ENCODE data around the gene HNRNPA0. TPM values are rescaled to one million over a fixed set of nuclear protein-coding genes. Genes with fewer than 3 reads are reported as not detected.

Gene HNRNPA0
- total and polyA plus RNA-seq, 2 experiments from 2014 or later, result 15.1 to 39.9 TPM

DNA sequence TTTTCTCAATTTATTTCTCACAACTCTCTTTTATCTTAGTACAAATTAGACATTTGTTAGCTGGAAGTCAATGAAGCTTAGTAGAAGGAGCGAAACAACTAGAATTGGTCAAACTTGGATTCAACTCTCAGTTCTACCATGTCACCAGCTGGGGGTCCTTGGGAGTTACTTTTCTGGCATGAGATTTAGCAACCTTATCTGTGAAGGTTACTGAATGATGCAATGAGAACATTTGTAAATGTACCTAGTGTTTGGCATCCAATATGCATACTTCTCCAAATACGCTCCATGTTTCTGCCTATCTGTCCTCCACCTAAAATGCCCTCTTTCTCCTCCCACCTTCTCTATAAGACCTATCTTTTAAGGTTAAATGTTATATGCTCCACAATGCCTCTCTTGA is 6.3 kb downstream of the HNRNPA0 start:
- ATAC-seq, result no peak
- peaks cover 35% of the 10 kb centered on the region for H3K79me2 ChIP-seq (replicated peaks; ENCODE audit: insufficient read depth)
- DNase-seq (ENCODE audit: low spot score), result no peak
- H3K36me3 ChIP-seq (ENCODE audit: insufficient read depth), result no peaks in the 10 kb centered on the region
- peaks cover 14% of the 10 kb centered on the region for H3K4me1 Mint-ChIP-seq
- no peak overlapping the region for H3K27ac ChIP-seq (ENCODE audit: low read depth)
- H2AFZ ChIP-seq, result no peak overlapping the region
- no peaks in the 10 kb centered on the region for H3K9me2 ChIP-seq (ENCODE audit: insufficient read depth)
- H3K36me3 Mint-ChIP-seq (ENCODE audit: low read depth), result peaks cover 27% of the 10 kb centered on the region
- 0 out of 2 replicates have a peak, but pooled peaks cover 3% of the 10 kb centered on the region for H3F3A ChIP-seq (replicated peaks; ENCODE audit: low read depth)
- H3K4me2 ChIP-seq, result no peak overlapping the region
- TF ChIP-seq CREB1 (CRISPR knock-in tag; IDR thresholded peaks at IDR 0.05; ENCODE audit: low read depth) (no peak), EZH2phosphoT487 (IDR thresholded peaks at IDR 0.05; ENCODE audit: unreplicated experiment) (no peak)
- H3K27me3 Mint-ChIP-seq (ENCODE audit: insufficient read depth, low read depth, poor library complexity), result peaks cover under 1% of the 10 kb centered on the region
- no peaks in the 10 kb centered on the region for H3K27me3 ChIP-seq (ENCODE audit: insufficient read depth)
- H3K27ac Mint-ChIP-seq, result no peak overlapping the region
- H3K4me3 ChIP-seq, result no peak overlapping the region
- H3K4me1 ChIP-seq (ENCODE audit: insufficient read depth), result peaks cover 23% of the 10 kb centered on the region
- H4K20me1 ChIP-seq (replicated peaks; ENCODE audit: insufficient read depth), result peaks cover 37% of the 10 kb centered on the region
- H3K9me3 Mint-ChIP-seq, result no peaks in the 10 kb centered on the region
- H3K4me3 Mint-ChIP-seq, result no peak overlapping the region

DNA sequence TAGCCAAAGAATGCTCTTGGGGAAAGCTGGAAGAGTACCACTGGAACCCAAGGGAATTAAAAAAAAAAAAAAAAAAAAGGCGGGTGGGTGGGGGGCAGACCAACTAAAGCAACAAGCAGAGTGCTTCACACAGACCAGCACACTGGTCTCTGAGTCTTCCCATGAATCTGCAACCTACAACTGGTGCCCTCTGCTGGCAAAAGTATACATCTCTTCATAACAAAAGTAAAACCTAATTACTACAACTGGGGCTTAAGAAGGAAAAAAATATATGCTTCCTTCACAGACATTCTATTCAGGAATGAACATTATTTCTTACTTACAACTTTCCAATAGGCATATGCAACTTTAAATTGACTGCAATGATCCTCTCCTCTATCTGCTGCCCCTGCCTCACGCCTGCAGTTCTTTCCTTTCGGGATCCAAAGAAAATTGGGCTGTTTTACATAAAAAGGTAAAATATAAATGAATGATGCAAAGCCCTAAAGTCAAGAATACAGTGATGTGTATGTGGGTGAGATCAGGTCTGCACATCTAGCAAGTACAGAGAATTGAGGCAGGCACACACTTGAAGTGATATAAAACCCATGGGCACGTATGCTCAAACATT is 11.0 kb downstream of the HNRNPA0 start:
- 0 out of 3 replicates have a peak, but pooled peaks cover 2% of the 10 kb centered on the region for H3K4me1 Mint-ChIP-seq
- 0 out of 3 replicates have a peak, but pooled peaks cover under 1% of the 10 kb centered on the region for H3K9me3 Mint-ChIP-seq

DNA sequence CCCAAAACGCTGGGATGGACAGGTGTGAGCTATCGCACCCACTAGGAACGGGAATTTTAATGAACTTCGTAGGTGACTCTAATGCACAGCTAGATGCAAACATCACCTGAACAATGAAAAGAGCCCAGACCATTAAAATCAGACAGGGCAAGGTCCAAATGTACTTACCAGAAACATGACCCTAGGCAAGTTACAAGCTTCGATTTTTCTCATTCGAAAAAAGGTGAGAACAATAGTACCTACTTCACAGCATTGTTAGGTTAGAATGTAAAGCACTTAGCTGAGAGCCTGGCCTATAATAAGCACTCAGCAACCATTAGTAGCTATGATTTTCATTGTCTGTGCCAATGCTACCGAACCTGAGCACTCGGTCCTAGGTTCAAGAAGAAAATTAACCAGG is 12.4 kb downstream of the HNRNPA0 start:
- no peaks in the 10 kb centered on the region for H3F3A ChIP-seq (replicated peaks; ENCODE audit: low read depth)
- no peaks in the 10 kb centered on the region for H3K36me3 ChIP-seq (ENCODE audit: insufficient read depth)
- H3K4me3 ChIP-seq, result no peak overlapping the region
- no peak overlapping the region for H3K27ac ChIP-seq (ENCODE audit: low read depth)
- Mint-ChIP-seq H3K9me3 (peaks cover 6% of the 10 kb centered on the region), H3K4me3 (no peak overlapping the region), H3K4me1 (0 out of 3 replicates have a peak, but pooled peaks cover 4% of the 10 kb centered on the region), H3K27me3 (ENCODE audit: insufficient read depth, low read depth, poor library complexity) (no peaks in the 10 kb centered on the region), H3K36me3 (ENCODE audit: low read depth) (no peaks in the 10 kb centered on the region), H3K27ac (no peak overlapping the region)
- H3K27me3 ChIP-seq (ENCODE audit: insufficient read depth), result no peaks in the 10 kb centered on the region
- no peak overlapping the region for H2AFZ ChIP-seq
- no peak for ATAC-seq
- H3K79me2 ChIP-seq (replicated peaks; ENCODE audit: insufficient read depth), result no peaks in the 10 kb centered on the region
- H4K20me1 ChIP-seq (replicated peaks; ENCODE audit: insufficient read depth), result no peaks in the 10 kb centered on the region
- DNase-seq (ENCODE audit: low spot score), result peak; percentile 22
- H3K4me2 ChIP-seq, result 0 out of 2 replicates have a peak overlapping the region, but pooled peaks have one; percentile 6
- H3K4me1 ChIP-seq (ENCODE audit: insufficient read depth), result peaks cover 7% of the 10 kb centered on the region
- H3K9me2 ChIP-seq (ENCODE audit: insufficient read depth), result no peaks in the 10 kb centered on the region
- TF ChIP-seq STAT1 (IDR thresholded peaks at IDR 0.05; ENCODE audit: unreplicated experiment) (no peak), NANOG (IDR thresholded peaks at IDR 0.05; ENCODE audit: borderline replicate concordance) (no peak), EZH2phosphoT487 (IDR thresholded peaks at IDR 0.05; ENCODE audit: unreplicated experiment) (no peak), JUNB (IDR thresholded peaks at IDR 0.05; ENCODE audit: unreplicated experiment) (no peak), POLR2AphosphoS5 (IDR thresholded peaks at IDR 0.05; ENCODE audit: low read depth) (no peak)
- TF ChIP-seq, protein P1, sequence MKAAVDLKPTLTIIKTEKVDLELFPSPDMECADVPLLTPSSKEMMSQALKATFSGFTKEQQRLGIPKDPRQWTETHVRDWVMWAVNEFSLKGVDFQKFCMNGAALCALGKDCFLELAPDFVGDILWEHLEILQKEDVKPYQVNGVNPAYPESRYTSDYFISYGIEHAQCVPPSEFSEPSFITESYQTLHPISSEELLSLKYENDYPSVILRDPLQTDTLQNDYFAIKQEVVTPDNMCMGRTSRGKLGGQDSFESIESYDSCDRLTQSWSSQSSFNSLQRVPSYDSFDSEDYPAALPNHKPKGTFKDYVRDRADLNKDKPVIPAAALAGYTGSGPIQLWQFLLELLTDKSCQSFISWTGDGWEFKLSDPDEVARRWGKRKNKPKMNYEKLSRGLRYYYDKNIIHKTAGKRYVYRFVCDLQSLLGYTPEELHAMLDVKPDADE (IDR thresholded peaks at IDR 0.05), result no peak
- TF ChIP-seq, protein P2, sequence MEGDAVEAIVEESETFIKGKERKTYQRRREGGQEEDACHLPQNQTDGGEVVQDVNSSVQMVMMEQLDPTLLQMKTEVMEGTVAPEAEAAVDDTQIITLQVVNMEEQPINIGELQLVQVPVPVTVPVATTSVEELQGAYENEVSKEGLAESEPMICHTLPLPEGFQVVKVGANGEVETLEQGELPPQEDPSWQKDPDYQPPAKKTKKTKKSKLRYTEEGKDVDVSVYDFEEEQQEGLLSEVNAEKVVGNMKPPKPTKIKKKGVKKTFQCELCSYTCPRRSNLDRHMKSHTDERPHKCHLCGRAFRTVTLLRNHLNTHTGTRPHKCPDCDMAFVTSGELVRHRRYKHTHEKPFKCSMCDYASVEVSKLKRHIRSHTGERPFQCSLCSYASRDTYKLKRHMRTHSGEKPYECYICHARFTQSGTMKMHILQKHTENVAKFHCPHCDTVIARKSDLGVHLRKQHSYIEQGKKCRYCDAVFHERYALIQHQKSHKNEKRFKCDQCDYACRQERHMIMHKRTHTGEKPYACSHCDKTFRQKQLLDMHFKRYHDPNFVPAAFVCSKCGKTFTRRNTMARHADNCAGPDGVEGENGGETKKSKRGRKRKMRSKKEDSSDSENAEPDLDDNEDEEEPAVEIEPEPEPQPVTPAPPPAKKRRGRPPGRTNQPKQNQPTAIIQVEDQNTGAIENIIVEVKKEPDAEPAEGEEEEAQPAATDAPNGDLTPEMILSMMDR (conservative IDR thresholded peaks at IDR 0.05; ENCODE audit: low read depth in 2 of 2), result no peak

More for the DNA sequence above, 11.0 kb downstream of the HNRNPA0 start:
- H3K27me3 ChIP-seq (ENCODE audit: insufficient read depth), result no peaks in the 10 kb centered on the region
- no peak overlapping the region for H3K4me3 ChIP-seq
- DNase-seq (ENCODE audit: low spot score) (peak; percentile 91), ATAC-seq (peak; percentile 91)
- H3K36me3 ChIP-seq (ENCODE audit: insufficient read depth), result no peaks in the 10 kb centered on the region
- peaks cover 7% of the 10 kb centered on the region; the same call in 1 of the 2 replicates for H3K4me1 ChIP-seq (ENCODE audit: insufficient read depth)
- no peak overlapping the region for H2AFZ ChIP-seq
- H3K27me3 Mint-ChIP-seq (ENCODE audit: insufficient read depth, low read depth, poor library complexity), result no peaks in the 10 kb centered on the region
- H3K36me3 Mint-ChIP-seq (ENCODE audit: low read depth), result no peaks in the 10 kb centered on the region
- H3F3A ChIP-seq (replicated peaks; ENCODE audit: low read depth), result 0 out of 2 replicates have a peak, but pooled peaks cover under 1% of the 10 kb centered on the region
- H3K4me3 Mint-ChIP-seq, result no peak overlapping the region
- H3K4me2 ChIP-seq, result no peak overlapping the region
- no peaks in the 10 kb centered on the region for H4K20me1 ChIP-seq (replicated peaks; ENCODE audit: insufficient read depth)
- H3K79me2 ChIP-seq (replicated peaks; ENCODE audit: insufficient read depth), result no peaks in the 10 kb centered on the region
- H3K27ac Mint-ChIP-seq, result no peak overlapping the region
- H3K9me2 ChIP-seq (ENCODE audit: insufficient read depth), result no peaks in the 10 kb centered on the region
- no peak overlapping the region for H3K27ac ChIP-seq (ENCODE audit: low read depth)
- no peak for TF ChIP-seq JUNB (IDR thresholded peaks at IDR 0.05; ENCODE audit: unreplicated experiment)
- TF ChIP-seq ZNF114 (CRISPR knock-in tag; IDR thresholded peaks at IDR 0.05), result no peak
- no peak for TF ChIP-seq EZH2phosphoT487 (IDR thresholded peaks at IDR 0.05; ENCODE audit: unreplicated experiment)
- TF ChIP-seq POLR2AphosphoS5 (IDR thresholded peaks at IDR 0.05; ENCODE audit: low read depth), result no peak
- no peak for TF ChIP-seq EZH2 (IDR thresholded peaks at IDR 0.05; ENCODE audit: low read depth, unreplicated experiment)
- TF ChIP-seq, protein P2 (conservative IDR thresholded peaks at IDR 0.05; ENCODE audit: low read depth in 2 of 2), result peak; percentile 76 to 77
- no peak for TF ChIP-seq NANOG (IDR thresholded peaks at IDR 0.05; ENCODE audit: borderline replicate concordance)

Data from GM23338 (cell line).